HL-60 (cell line): ENCODE results near the gene UTY.

Experiments used
- DNase-seq, 2 experiments: peaks; one replicate each; pipeline ENCODE4 v3.0.0-alpha.2; 2010 to 2020; ENCODE audit warnings: low read depth in 1 of 2, low spot score in 1 of 2
- H3K27ac ChIP-seq: fragments of 250-450 bp; sonication (Bioruptor Pico); replicated peaks from 2 replicates; pipeline ENCODE4 v1.5.1; 2020; ENCODE audit warnings: mild to moderate bottlenecking, moderate library complexity
- H3K27me3 ChIP-seq: fragments of 250-450 bp; sonication (Bioruptor Pico); 2 replicates; pipeline ENCODE4 v1.5.1; 2021; ENCODE audit warnings: mild to moderate bottlenecking, moderate library complexity; ENCODE audit not compliant: insufficient read depth, poor library complexity, severe bottlenecking
- H3K4me3 ChIP-seq: replicated peaks from 2 replicates; pipeline ENCODE4 v1.5.1; 2011; ENCODE audit warnings: mild to moderate bottlenecking, control low read depth, low read length; ENCODE audit not compliant: insufficient read depth
- CTCF ChIP-seq: IDR thresholded peaks from one replicate; pipeline ENCODE4 v1.5.1; 2011; ENCODE audit warnings: low read length, control low read depth, inconsistent platforms; ENCODE audit not compliant: insufficient read depth
- GABPA ChIP-seq: IDR thresholded peaks from 2 replicates; pipeline ENCODE4 v1.6.1; 2012; ENCODE audit warnings: low read depth
- POLR2AphosphoS5 ChIP-seq: IDR thresholded peaks from 2 replicates; pipeline ENCODE4 v1.6.1; 2012; ENCODE audit warnings: low read depth
- REST ChIP-seq: IDR thresholded peaks from 2 replicates; pipeline ENCODE4 v1.6.1; 2012; ENCODE audit warnings: low read depth; ENCODE audit not compliant: insufficient replicate concordance
- SPI1 ChIP-seq: IDR thresholded peaks from 2 replicates; pipeline ENCODE4 v1.6.1; 2012; ENCODE audit warnings: low read depth, mild to moderate bottlenecking, borderline replicate concordance

The UTY gene

GRCh38 chrY:13345549-13345948 lies 134.3 kb downstream of the UTY start:
- H3K27me3 ChIP-seq: no peaks in the 10 kb centered on the region
- H3K27ac ChIP-seq: no peak overlapping the region
- TF ChIP-seq CTCF (no peak), POLR2AphosphoS5 (no peak), SPI1 (no peak), GABPA (no peak), REST (no peak)
- H3K4me3 ChIP-seq: no peak overlapping the region
- DNase-seq: no peak

- no peaks in the 10 kb centered on the region for H3K27me3 ChIP-seq
- TF ChIP-seq GABPA (no peak), REST (no peak), SPI1 (no peak), POLR2AphosphoS5 (no peak), CTCF (no peak)
- no peak overlapping the region for H3K4me3 ChIP-seq
- DNase-seq: no peak
- H3K27ac ChIP-seq: no peak overlapping the region
Observed at GRCh38 chrY:13343307-13343946, 136.4 kb downstream of the UTY start.

GRCh38 chrY:13339939-13340338 lies 139.9 kb downstream of the UTY start:
- DNase-seq: no peak
- Histone ChIP-seq H3K4me3 (no peak overlapping the region), H3K27ac (no peak overlapping the region), H3K27me3 (no peaks in the 10 kb centered on the region)
- no peak for TF ChIP-seq GABPA
- TF ChIP-seq SPI1: no peak

- H3K27me3 ChIP-seq: no peaks in the 10 kb centered on the region
- H3K4me3 ChIP-seq: no peak overlapping the region
- no peak overlapping the region for H3K27ac ChIP-seq
- no peak for DNase-seq
- no peak for TF ChIP-seq GABPA
- TF ChIP-seq REST: no peak
- no peak for TF ChIP-seq CTCF
- no peak for TF ChIP-seq POLR2AphosphoS5
- no peak for TF ChIP-seq SPI1
Observed at GRCh38 chrY:13339381-13339780, 140.5 kb downstream of the UTY start.
